GM10266 (cell line): ENCODE results near the gene DCST2.

Experiments used
- DNase-seq: peaks from one replicate; pipeline ENCODE4 v3.0.0; 2012; ENCODE audit errors: extremely low spot score
- CTCF ChIP-seq: IDR thresholded peaks from 2 replicates; pipeline ENCODE4 v1.5.1; 2012; ENCODE audit warnings: mild to moderate bottlenecking, low read depth; ENCODE audit not compliant: control insufficient read depth, insufficient read depth; ENCODE audit errors: missing control alignments

Gene DCST2

DNA sequence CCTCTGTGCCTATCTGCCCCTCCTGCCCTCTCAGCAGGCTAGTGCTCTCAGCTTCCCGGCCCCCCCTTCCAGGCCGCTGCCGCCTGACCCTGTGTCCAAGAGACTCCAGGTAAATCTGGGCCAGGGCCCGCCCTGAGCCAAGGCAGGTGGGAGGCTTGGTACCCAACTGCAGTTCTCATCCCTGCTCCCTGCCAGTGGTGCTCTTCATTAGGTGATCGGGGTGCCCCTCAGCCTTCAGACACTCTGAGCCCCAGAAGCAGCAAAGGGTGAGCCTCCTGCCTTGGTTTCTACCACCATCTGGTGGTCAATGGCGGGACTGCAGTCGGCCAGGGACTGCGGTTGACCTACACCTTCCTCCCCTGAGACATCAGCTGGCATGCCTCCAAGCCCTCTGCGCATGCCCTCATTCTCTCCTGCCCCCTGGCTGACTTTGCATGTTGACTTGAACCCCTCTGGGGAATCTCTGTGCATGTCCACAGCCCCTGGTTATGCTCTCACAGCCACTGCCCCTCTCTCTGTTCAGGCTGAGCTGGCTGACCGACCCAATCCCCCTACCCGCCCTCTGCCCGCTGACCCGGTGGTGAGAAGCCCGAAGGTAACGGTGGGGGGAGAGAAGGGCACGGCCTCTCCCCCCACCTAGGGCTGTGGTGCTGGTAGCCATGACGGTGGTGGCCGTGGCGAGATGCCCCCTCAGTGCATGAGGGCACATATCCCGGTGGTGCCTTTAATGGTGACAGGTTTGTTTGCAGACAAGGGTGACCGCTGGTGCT lies 28.0 kb upstream of the DCST2 start:
- peak; percentile 92 for DNase-seq
- peak; percentile 97 for TF ChIP-seq CTCF

GRCh38 chr1:155060736-155061135 lies 27.2 kb upstream of the DCST2 start:
- DNase-seq: no peak
- TF ChIP-seq CTCF: no peak

- no peak for TF ChIP-seq CTCF
- no peak for DNase-seq
These were observed 24.2 kb upstream of the DCST2 start for GRCh38 chr1:155057788-155058211.

- no peak for TF ChIP-seq CTCF
These were observed 23.5 kb upstream of the DCST2 start for GRCh38 chr1:155057104-155057503.

DNA sequence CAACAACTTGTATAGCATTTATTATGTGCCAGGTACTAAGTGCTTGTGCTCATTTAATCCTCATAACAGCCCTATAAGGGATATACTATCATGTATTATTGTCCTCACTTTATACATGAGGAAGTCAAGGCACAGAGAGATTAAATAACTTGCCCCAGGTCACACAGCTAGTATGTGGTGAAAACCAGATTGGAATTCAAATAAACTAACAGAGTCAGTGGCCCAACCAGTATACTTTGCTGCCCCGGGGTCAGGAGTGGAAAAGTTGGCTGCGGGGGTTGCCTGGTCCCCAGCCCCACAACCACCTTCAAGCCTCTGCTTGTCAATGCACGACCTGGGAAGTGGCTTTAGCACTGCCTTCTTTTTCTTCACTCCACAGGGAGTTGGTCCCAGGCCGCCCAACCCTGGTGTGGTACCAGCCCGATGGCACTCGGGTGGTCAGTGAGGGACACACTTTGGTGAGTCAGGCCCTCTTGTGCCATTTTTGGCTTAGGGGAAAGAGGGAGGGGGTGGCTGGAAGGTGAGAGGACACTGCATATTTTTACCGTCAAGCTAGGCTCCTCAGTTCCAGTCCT lies 20.0 kb upstream of the DCST2 start:
- no peak for DNase-seq
- TF ChIP-seq CTCF: no peak

More at GRCh38 chr1:155057104-155057503, 23.5 kb upstream of the DCST2 start:
- DNase-seq: no peak

DNA sequence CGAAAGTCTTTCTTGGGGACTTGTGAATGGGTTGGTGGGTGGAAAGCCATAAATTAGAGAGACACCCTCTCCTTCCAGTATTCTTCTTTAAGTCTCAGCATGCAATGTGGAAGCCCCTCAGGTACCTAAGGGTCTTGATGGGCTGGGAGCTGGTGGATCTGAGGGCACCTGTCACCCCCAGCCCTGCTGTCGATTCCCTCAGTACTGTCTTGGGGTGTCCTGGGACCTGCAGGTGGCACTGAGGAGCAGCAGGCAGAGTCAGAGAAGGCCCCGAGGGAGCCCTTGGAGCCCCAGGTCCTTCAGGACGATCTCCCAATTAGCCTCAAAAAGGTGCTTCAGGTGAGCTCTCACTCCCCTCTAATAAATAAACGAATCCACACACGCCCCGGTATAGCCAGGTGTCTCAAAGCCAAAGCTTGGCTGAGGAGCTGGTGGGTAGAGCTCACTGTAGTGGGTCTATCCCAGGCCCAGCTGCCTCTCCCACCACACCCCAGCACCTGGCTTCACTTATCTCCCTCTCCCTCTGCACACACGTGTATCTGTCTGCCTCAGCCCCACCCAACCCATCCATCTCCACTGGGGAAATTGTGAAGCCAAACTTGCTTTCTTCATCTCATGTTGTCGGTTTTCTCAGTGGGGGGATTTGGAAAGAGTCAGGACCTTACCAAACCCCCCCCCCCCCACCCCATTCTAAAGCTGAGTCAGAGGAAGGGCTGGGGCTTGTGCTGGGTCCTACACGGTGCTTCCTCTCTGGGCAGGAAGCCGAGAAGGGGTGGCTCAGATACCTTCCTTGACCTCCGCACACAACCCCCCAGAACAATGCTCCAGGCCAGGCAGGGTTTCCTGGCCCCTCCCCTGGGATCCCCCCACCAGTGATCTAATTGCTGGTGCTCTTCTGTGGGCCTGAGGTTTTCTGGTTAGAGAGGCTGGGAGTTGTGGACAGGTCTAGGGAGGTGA lies 19.1 kb upstream of the DCST2 start:
- peak; percentile 55 for TF ChIP-seq CTCF
- DNase-seq: peak; percentile 57
